HG03469 (cell line): ENCODE data around the gene CASP9.
"Not testable (repeated sequence)": the region's sequence is repeated elsewhere in the genome, so short reads cannot be mapped to it uniquely, and the experiment has no call there.

Source experiments
- ATAC-seq: cut with Tn5 transposase; IDR thresholded peaks from one replicate; pipeline ENCODE4 v1.9.1; 2021; ENCODE audit warnings: mild to moderate bottlenecking, moderate library complexity, moderate number of reproducible peaks; ENCODE audit not compliant: unreplicated experiment

The CASP9 gene

DNA sequence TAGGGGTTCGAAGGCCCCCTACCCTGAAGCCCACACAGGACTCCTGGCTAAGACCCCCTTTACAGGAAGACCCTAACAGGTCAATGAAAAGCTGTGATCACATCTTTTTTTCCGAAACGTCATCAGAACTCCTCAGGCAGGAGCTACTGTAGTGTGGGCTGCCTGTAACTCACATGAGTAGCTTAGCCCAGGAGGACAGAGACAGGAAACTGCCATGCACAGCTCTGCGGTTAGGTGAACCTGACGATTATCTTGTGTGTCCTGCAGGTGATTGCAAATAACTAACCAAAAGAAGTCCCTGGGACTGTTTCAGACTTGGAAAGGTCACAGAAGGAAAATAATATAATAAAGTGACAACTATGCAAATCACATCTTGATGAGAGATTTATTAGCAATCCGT, 52.3 kb downstream of the CASP9 start:
- not testable (repeated sequence) for ATAC-seq

DNA sequence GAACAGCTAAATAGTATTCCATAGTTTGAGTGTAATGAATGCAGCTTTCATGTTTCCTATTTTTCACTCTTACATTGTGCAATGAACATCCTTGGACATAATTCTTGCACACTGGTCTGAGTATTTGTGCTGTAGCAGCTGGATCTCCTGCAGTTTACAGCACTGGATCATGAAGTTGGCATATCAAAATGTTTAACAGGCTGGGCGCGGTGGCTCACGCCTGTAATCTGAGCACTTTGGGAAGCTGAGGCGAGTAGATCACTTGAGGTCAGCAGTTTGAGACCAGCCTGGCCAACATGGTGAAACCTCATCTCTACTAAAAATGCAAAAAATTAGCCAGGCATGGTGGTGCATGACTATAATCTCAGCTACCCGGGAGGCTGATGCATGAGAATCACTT, 52.9 kb downstream of the CASP9 start:
- ATAC-seq = not testable (repeated sequence)

DNA sequence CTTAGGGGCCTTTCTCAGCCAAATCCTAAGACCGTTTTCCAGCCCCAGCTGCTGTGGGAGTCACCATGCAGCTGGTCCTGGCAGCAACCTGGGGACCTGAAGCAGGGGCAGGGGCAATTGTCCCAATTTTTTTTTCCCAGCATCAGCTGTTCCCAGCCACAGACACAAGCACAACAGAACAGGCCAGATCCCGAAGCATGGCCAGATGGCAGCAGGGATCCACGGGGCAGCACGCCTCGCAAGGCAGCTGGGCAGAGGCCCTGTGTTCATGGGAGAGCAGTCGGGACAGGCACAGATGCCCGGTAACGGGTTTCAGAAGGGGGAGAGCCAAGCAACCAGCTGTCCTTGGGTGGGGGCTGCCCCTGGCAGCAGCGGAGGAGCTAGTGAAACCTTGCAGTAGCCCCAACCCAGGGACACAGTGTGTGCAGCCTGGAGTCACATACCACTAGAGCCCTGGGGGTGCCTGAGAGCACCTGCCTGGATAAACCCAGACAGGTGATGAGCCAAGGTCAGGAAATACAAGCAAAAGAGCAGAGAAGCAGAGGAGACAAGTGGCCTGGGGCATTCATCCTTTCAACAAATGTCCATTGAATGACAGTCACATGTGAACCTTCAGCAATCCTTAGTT, 54.1 kb downstream of the CASP9 start:
- not testable (repeated sequence) for ATAC-seq

DNA sequence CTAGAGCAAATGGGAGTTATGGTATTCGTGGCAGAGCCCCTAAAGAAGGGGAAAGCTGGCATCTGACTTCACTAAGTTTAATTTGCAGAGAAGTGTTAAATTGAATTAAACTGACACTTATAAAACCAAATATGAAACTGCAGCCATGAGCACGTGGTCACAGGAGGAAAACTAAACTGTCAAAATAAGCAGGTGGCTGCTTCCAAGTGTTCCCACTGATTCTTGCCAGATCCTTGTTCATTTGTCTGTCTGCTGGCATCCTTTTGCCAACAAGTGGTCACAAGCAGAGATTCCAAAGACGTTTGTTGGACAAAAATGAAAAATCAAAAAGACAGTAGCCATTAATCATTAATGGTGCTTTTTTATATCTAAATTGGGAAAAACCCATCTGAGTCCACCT, 54.7 kb downstream of the CASP9 start:
- no peak for ATAC-seq

DNA sequence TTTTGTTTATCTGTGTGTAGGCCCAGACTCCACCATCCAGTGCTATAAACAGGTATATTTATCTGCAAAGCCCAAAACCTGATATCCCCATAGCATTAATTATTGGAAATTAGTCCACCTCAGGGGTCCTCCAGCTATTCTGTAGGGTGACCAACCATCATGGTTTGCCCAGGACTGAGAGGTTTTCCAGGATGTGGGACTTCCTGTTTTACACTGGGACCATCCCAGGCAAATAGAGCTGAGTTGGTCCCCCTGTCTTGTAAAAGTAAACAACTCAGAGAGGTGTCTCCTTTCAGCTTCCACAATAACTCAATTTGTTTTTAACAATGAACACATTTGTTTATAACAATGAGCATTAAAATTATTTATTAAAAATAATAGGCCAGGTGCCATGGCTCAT, 55.9 kb downstream of the CASP9 start:
- no peak for ATAC-seq

DNA sequence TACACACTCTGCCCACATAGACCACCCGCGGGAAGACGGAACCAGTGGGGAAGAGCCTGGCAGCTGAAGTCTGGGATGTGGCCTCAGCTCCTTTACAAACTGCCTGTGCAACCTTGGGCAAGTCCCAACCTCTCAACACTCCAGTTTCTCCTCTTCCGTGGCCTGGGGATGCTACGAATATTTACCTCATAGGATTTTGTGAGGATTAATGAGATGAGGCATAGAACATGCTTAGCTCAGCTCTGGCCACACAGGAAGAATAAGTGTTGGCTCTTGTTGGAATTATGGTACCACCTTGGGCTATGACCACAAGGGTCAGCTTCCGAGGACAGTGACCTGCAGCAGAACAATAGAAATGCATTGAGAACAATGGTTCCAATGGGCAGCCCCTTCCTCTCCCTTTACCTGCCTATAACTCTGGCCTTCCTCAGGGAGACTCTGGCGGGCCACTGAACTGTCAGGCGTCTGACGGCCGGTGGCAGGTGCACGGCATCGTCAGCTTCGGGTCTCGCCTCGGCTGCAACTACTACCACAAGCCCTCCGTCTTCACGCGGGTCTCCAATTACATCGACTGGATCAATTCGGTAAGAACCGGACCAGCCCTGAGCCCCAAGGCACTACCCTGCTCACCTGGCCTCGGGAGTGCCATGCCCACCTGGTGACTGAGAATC, 56.9 kb downstream of the CASP9 start:
- ATAC-seq = not testable (repeated sequence)

DNA sequence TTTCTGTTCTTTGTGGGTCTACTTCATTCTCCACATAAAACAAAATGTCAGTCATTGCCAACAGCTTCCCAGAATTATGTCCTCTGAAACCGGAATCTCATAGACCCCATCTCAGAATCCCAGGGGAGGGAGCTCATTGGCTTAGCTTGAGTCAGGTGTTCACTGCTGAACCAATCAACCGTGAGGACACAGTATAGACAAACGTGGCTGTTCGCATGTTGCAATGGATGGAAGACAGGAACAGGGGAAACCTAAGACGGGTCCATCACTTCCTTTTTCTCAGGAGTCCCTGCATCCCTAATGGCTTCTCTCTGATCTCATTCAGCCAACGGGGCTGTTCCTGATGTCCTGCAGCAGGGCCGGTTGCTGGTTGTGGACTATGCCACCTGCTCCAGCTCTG, 58.3 kb downstream of the CASP9 start:
- ATAC-seq = no peak

DNA sequence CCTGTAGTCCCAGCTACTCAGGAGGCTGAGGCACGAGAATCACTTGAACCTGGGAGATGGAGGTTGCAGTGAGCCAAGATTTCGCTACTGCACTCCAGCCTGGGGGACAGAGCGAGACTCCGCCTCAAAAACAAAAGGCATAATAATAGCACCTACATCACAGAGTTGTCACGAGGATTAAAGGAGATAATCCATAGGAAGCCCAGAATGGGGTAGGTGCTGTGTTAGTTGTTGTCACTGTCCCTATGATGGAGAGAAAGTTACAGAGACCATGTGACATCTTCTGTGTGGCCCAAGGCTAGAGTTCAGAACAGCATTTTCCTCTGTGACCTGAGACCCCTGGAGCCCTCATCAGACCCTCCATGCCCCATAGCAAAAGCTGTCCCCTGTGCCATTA, 60.1 kb downstream of the CASP9 start:
- ATAC-seq = not testable (repeated sequence)

DNA sequence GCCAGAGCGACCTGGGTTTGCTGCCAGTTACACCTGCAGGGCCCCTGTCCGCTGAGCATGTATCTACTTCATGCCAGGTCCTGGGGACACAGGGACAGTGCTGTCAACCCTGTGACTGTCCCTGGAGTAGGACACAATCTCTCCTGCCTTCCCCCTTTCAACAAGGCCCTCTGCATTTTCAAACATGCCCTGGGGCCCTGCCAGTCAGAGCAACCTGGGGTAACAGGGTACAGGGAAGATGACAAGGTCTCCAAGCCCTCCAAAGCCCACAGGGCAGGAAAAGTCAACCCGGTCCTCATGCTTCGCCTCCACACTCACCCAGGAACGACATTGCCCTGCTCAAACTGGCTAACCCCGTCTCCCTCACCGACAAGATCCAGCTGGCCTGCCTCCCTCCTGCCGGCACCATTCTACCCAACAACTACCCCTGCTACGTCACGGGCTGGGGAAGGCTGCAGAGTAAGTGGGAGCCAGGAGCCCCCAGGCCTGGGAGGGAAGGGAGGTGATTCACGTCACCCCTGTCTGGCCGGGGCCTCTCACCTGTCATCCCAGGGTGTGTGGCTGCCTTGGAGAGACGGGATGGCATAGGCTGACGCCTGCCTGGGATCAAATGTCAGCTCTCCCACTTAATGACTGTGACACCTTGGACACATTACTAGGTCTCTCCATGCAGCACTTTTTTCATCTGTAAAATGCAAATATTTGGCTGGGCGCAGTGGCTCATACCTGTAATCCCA, 60.8 kb downstream of the CASP9 start:
- ATAC-seq = not testable (repeated sequence)

DNA sequence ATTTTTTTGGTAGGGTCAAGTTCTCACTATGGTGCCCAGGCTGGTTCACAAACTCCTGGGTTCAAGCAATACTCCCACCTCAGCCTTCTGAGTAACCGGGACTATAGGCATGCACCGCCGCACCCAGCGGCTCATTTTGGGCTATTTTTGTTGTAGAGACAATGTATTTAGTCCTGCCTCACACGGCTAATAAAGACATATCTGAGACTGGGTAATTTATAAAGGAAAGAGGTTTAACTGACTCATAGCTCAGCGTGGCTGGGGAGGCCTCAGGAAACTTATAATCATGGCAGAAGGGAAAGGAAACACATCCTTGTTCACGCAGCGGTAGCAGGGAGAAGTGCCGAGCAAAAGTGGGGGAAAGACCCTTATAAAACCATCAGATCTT, 63.3 kb downstream of the CASP9 start:
- no peak for ATAC-seq

DNA sequence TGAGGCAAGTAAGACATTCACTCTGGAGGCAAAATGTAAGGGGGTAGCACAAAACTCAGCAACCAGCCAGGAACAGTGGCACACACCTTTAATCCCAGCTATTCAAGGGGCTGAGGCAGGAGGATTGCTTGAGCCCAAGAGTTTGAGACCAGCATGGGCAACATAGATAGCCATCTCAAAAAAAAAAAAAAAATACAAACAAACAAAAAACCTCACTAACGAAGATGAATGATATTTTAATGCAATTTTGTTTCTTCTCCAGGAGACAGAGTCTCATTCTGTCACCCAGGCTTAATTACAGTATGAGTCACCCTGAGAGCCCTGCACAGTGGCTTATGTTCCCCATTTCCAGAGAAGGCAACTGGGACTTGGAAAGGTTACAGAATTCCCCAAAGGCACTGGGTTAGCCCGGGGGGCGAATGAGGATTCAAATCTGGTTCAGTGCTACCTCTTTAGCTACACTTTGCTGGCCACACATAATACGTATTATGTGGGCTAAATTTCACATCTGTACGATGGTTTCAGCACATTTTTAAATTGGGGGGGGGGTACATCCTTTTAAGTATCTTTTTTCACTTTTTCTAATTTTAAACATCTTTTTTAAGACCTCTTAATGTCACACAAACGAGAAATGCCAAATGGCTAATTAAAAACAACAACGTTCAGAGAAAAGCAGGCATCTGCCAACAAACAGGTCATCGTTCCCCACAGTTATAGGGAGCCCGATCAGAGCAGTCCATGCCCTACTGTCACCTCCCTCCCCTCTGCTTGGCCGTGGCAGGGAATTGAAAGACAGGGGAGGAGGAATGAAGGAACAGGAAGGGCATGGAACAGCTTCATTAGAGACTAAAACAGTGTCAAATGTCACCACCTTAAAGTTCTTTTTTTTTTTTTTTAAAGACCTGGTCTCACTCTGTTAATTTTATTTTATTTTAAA, 64.0 kb downstream of the CASP9 start:
- ATAC-seq = no peak

DNA sequence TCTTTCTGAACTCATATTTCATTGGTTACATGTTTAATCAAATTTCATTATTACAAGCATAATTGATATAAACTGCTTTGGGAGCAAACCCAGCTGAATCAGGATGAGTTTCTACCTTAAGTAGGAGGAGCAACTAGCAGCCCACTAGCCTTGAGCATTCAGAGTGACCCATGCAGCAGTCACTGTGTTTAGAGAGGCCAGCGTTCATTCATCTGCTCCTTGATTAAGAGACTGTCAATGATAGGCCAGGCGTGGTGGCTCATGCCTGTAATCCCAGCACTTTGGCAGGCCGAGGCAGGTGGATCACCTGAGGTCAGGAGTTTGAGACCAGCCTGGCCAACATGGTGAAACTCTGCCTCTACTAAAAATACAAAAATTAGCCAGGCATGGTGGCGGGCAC, 65.6 kb downstream of the CASP9 start:
- not testable (repeated sequence) for ATAC-seq

DNA sequence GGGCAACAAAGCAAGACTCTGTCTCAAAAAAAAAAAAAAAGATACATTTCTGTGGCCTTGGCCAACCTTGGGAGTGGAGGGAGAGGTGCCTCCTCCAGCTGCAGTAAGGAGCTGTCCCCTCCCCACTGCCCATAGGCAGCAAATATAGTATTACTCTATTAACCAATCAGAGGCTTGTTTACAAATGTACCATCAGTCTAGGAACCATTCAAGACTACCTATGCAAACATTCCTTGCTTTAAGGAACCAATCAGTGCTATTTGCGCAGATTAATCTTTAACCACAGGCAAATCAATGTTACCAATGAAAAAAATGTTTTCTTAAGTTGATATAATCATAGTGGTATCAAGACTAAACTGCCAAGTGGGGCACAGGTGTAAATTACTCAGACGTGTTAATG, 66.4 kb downstream of the CASP9 start:
- no peak for ATAC-seq

DNA sequence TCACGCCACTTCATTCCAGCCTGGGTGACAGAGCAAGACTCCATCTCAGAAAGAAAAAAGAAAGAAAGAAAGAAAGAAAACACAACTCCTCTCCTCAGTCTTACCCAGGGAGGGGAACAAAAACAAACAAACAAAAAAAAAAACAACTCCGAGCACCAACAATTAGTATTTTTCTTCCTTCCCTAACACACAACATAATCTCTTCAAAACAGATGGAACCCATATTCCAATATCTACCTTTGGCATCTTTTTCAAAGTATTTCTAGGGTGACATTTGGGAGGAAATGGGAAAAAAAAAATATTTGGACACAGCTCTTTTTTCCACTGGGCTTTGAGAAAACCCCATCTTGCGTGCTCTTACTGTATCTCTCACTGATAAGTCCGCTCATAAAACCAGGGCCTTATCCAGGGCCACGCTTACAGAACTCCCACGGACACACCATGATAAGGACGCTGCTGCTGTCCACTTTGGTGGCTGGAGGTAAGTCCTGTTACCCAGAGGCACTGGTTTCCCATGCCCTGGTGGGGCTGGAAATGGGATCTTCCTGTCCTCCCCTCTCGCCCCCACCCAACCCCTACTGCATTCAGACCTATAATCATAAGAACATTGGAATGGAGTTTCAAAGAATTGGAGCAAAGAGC, 67.6 kb downstream of the CASP9 start, which contains the start of gene CELA2A:
Gene CELA2A (plus strand): TSS at position 420 of the 642 bp plus-strand sequence. CDS start 22 bp downstream, at position 442.
- ATAC-seq = no peak

DNA sequence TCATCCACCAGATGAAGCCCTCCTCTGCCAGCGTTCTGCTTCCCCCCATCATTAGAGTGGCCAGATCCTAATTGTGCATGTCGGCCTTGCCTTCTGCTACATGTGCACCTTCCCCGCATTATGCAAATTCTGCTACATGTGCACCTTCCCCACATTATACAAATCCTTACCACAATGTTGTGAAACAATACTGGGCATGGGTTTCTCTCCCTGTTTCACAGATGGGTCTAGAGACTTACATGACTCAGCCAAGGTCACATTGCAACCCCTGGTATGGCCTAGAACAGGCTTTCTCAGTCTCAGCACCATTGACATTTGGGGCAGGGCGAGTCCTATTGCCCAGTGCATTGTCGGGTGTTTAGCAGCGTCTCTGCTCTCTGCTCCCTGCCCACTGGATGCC, 68.5 kb downstream of the CASP9 start:
- no peak for ATAC-seq

DNA sequence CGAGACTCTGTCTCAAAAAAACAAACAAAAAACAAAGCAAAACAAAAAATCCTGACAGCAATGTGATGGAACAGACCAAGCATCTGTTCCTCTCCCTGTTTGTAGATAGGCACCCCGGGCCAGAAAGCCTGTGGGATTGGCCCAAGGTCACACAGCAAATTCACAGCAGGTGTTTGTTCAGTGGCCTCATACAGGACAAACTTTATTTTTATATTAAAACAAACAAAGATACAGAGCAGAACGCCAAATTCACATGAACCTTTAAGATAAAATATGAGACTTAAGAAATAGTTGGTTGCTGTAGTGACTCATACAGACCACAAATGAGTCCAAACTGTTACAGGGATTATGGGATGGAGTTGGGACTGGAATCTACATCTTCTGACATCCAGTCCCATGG, 69.8 kb downstream of the CASP9 start:
- no peak for ATAC-seq

DNA sequence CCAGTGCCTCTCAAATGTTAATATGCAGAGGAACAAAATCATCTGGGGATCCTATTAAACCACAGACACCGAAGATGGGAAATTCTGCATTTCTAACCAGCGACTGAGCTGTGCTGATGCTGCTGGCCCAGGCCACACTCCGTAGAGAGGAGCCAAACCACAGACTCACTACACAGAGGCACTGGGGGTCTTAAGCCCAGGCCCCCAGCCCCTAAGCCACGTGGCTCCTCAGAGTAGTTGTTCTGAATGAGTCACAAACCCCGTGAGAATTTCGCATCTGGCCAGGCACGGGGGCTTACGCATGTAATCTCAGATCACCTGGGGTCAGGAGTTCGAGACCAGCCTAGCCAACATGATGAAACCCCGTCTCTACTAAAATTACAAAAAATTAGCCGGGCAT, 70.3 kb downstream of the CASP9 start:
- ATAC-seq = no peak

DNA sequence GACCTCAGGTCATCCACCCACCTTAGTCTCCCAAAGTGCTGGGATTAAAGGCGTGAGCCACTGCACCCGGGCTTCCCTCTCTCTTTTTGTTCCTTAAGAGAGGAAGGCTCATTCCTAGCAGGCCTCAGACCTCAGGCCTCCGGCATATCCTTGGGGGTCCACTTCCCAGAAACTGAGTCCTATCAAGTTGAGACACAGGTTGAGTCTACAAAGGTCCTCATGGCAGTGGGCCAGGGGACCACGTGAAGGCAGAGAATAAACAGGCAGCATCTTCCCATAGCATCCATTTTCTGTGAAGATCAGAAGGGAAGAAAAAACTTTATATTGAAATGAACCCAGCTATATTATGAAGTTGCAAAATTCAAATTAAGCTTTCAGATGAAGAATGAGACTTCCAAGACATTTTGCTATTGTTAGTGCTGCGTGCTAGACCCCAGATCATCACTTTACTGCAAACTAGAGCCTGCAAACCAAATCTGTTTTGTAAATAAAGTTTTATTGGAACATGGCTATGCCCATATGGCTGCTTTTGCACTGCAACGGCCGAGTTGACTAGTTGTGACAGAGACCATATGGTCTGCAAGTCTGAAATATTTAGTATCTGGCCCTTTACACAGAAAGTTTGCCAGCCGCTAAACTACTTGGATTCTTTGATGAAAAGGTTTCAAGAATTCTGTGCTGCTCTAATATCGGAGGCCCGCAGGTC, 71.0 kb downstream of the CASP9 start:
- no peak for ATAC-seq

DNA sequence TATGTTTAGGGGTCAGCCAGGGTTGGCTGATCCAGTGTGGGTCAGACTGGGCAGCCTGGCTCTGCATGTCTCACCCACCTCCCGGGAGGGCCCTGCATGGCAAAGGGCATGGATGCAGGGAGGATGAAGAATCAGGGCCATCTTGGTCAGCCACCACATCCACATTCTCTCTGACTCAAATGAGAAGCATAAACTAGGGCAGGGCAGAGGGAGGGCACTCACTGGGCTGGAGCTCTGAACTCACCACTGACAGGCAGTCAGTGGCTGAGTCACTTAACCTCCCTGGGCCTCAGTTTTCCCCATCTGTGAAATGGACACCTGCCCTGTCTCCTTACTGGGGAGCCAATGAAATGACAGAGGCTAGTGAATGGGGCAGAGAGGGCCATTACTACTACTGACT, 71.8 kb downstream of the CASP9 start:
- no peak for ATAC-seq
